ENCODE results near the gene OR2B3. TPM values are rescaled to one million over a fixed set of nuclear protein-coding genes. Genes with fewer than 3 reads are reported as not detected.
"Not testable (repeated sequence)": the region's sequence is repeated elsewhere in the genome, so short reads cannot be mapped to it uniquely, and the experiment has no call there.

Gene OR2B3, protein sequence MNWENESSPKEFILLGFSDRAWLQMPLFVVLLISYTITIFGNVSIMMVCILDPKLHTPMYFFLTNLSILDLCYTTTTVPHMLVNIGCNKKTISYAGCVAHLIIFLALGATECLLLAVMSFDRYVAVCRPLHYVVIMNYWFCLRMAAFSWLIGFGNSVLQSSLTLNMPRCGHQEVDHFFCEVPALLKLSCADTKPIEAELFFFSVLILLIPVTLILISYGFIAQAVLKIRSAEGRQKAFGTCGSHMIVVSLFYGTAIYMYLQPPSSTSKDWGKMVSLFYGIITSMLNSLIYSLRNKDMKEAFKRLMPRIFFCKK
- total RNA-seq, result not detected

DNA sequence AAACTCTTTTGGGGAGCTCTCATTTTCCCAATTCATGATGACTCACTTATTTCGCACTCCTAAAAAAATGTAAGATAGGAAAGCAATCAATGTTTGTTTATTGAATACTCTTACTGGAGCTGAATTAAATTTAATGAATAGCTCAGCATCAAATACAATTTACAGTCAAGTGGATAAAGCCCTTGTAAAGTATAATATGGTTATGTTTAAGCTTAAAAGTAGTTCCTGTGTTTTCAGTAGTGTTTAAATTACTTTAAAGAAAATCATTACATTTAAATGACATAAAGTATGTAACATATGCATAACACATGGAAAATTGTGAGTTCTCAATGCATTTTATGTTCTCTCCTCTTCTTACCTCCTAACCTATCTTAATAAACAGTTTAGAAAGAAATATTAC lies at the start of gene OR2B3:
Gene OR2B3, minus strand, starts transcription at position 101 of the 400 bp plus-strand sequence. Its CDS starts 65 bp downstream, at position 36.
- ChIA-PET CTCF (no interaction called here), POLR2A (no interaction called here)
- Mint-ChIP-seq H3K36me3 (ENCODE audit: low read depth) (no peaks in the 10 kb centered on the region), H3K9me3 (no peaks in the 10 kb centered on the region), H3K27ac (no peak within 1 kb of the TSS), H3K27me3 (peaks cover 21% of the 10 kb centered on the region), H3K4me3 (no peak within 1 kb of the TSS), H3K4me1 (no peaks in the 10 kb centered on the region)
- DNase-seq, result no peak

DNA sequence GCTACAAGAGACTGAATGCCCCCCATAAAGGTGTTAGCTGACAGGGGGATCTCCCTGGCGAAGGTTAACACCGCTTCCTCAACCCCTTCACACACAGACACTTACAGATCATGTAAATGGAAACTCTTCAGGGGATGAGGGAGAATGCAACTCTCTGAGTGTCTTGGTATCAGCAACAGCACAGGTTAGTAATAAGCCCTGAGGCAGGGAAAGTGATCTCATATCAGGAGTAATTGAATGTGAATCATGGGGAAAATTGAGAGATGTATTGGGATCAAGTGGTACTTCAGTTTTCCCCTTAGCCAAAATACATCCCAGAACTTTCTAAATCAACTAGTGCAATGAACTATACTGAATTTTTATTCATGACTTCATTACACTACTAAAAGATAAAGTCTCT lies 44.6 kb upstream of the OR2B3 start:
- no peak overlapping the region for H3K4me3 Mint-ChIP-seq
- no peaks in the 10 kb centered on the region for H3K4me1 Mint-ChIP-seq
- CTCF ChIA-PET, result no interaction called here
- H3K36me3 Mint-ChIP-seq (ENCODE audit: low read depth), result no peaks in the 10 kb centered on the region
- peaks cover 31% of the 10 kb centered on the region for H3K27me3 Mint-ChIP-seq
- no peak overlapping the region for H3K27ac Mint-ChIP-seq
- DNase-seq, result no peak
- POLR2A ChIA-PET, result no interaction called here
- no peaks in the 10 kb centered on the region for H3K9me3 Mint-ChIP-seq

DNA sequence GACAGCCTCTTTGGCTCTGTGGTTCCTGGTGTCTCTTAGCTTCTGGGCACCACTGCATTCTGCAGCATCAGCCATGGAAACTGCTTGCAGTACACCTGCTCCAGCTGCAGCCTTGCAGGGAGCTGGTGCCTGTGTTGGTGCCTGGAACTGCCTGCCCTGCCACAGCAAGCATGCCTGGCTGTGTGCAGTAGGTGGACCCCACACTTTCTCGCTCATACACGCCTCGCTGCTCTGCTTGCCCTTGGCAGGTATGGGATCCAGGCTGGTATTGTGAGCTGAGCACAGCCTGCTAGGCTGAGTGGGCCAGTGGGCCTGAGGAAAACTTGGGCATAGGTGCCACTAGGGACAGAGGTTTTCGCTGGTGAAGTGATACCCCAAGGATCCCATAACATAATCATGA lies 43.5 kb upstream of the OR2B3 start:
- POLR2A ChIA-PET, result no interaction called here
- Mint-ChIP-seq H3K4me1 (no peaks in the 10 kb centered on the region), H3K9me3 (no peaks in the 10 kb centered on the region), H3K36me3 (ENCODE audit: low read depth) (no peaks in the 10 kb centered on the region), H3K27me3 (peaks cover 34% of the 10 kb centered on the region), H3K27ac (no peak overlapping the region), H3K4me3 (no peak overlapping the region)
- CTCF ChIA-PET, result interaction anchor here (0.6 kb wide), 1 partner anchor 1912 kb away, joined by 4 read pairs; no protein-coding TSS in a partner anchor
- DNase-seq, result no peak

DNA sequence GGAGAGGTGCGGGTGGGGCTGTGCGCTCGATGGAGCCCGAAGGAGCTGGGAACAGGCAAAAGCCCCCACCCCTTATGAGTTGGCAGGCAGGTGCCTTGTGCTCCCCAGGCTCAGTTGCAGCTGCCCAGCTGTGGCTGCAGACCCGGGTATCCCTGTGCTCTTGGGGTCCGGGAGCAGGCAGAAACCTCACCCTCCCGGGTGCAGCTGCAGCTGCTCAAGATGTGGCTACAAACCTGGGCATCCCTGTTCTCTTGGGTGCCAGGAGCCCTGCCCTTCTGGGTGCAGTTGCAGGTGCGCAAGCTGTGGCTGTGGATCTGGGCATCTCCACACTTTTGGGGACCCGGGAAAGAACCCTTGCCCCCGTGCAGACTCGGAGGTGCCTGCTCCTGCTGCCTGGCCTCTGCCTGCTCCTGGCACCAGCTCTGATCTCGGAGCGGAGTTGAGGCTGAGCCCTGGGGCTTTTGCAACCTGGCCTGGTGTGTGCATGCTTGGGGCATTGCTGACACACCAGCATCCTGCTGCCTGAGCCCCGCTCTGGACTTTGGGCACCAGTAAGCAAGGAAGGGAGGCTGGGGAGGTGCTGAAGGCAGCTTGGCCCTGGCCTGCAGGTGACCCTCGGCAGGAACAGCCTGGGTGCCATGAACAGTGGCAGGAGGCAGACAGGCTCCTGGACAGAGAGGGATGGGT lies 42.4 kb upstream of the OR2B3 start:
- H3K9me3 Mint-ChIP-seq, result no peaks in the 10 kb centered on the region
- H3K27me3 Mint-ChIP-seq, result peaks cover 32% of the 10 kb centered on the region
- no peak overlapping the region for H3K27ac Mint-ChIP-seq
- H3K36me3 Mint-ChIP-seq (ENCODE audit: low read depth), result no peaks in the 10 kb centered on the region
- ChIA-PET CTCF (no interaction called here), POLR2A (interaction anchor here (0.6 kb wide), 1 partner anchor 281 kb away, joined by 3 read pairs; no protein-coding TSS in a partner anchor)
- no peaks in the 10 kb centered on the region for H3K4me1 Mint-ChIP-seq
- H3K4me3 Mint-ChIP-seq, result no peak overlapping the region
- no peak for DNase-seq

DNA sequence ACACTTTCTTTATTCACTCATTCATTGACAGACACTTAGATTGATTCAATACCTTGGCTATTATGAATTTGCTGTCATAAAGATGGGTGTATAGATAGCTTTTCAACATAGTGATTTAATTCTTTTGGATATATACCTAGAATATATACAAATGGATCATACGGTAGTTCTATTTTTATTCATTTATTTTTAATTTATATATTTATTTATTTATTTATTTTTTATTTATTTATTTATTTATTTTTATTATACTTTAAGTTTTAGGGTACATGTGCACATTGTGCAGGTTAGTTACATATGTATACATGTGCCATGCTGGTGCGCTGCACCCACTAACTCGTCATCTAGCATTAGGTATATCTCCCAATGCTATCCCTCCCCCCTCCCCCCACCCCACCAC lies 27.9 kb upstream of the OR2B3 start:
- POLR2A ChIA-PET; H3K4me3 Mint-ChIP-seq; DNase-seq; CTCF ChIA-PET; H3K27ac Mint-ChIP-seq; H3K9me3 Mint-ChIP-seq; H3K4me1 Mint-ChIP-seq; H3K36me3 Mint-ChIP-seq (ENCODE audit: low read depth): not testable (repeated sequence)
- peaks cover 17% of the 10 kb centered on the region for H3K27me3 Mint-ChIP-seq

DNA sequence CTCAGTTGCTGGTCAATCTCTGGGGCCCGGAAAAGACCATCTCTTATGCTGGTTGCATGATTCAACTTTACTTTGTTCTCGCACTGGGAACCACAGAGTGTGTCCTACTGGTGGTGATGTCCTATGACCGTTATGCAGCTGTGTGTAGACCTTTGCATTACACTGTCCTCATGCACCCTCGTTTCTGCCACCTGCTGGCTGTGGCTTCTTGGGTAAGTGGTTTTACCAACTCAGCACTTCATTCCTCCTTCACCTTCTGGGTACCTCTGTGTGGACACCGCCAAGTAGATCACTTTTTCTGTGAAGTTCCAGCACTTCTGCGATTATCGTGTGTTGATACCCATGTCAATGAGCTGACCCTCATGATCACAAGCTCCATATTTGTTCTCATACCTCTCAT lies 25.0 kb upstream of the OR2B3 start:
- Mint-ChIP-seq H3K4me1 (no peaks in the 10 kb centered on the region), H3K27me3 (peaks cover 35% of the 10 kb centered on the region), H3K36me3 (ENCODE audit: low read depth) (no peaks in the 10 kb centered on the region), H3K27ac (no peak overlapping the region), H3K9me3 (no peaks in the 10 kb centered on the region), H3K4me3 (no peak overlapping the region)
- ChIA-PET CTCF (no interaction called here), POLR2A (no interaction called here)
- no peak for DNase-seq

DNA sequence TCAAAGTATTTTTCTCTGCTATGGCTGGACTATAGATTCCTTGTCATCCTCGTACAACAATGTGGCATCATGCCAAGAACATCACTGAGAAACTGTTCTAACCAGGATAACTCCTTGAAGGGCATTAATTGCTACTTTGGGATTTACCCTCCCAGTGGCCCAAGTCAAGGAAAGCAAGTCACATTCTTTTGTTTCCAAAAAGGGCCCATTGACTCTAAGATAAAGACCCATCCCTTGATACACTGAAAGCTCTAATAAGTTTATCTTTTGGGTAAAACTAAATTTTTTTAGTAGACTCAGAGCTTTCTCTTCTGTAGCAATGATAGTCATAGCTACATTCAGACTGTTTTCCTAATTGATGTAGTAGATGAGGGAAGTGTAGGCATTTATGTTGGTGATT lies 20.6 kb upstream of the OR2B3 start, which contains the start of gene OR2J3:
Gene OR2J3, plus strand, starts transcription at position 301 of the 400 bp plus-strand sequence. CDS start 3,833 bp downstream, outside the sequence.
- Mint-ChIP-seq H3K9me3 (no peaks in the 10 kb centered on the region), H3K4me1 (no peaks in the 10 kb centered on the region), H3K36me3 (ENCODE audit: low read depth) (no peaks in the 10 kb centered on the region), H3K27me3 (peaks cover 46% of the 10 kb centered on the region), H3K4me3 (no peak within 1 kb of the TSS), H3K27ac (no peak within 1 kb of the TSS)
- POLR2A ChIA-PET, result no interaction called here
- CTCF ChIA-PET, result no interaction called here
- no peak for DNase-seq

DNA sequence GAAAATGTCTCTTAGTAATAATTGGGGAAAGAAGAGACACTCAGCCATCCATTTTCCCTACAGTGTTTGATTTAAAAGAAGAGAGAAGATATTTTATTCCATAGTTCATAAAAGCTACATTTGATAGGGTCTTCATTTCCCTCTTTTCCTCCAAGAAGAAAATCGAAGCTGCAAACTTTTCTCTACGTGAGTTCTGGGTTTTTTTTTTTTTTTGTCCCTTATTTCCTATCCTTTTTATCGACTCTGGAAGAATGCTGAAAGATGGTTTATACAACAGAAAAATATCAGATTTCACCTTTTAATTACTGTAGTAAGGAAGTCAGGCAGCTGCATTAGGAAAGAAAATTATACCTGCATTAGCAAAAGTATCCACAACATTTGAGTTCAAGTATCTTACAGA lies 12.1 kb upstream of the OR2B3 start, which contains the start of gene OR2J1:
Gene OR2J1, plus strand, starts transcription at position 301 of the 400 bp plus-strand sequence. CDS start 1,453 bp downstream, outside the sequence.
- Mint-ChIP-seq H3K27me3 (peaks cover 25% of the 10 kb centered on the region), H3K27ac (no peak within 1 kb of the TSS), H3K9me3 (no peaks in the 10 kb centered on the region), H3K4me3 (no peak within 1 kb of the TSS), H3K36me3 (ENCODE audit: low read depth) (no peaks in the 10 kb centered on the region), H3K4me1 (no peaks in the 10 kb centered on the region)
- CTCF ChIA-PET, result interaction anchor here (0.5 to 0.7 kb wide), 2 partner anchors 9 to 138 kb away, joined by 3 to 4 read pairs; no protein-coding TSS in a partner anchor
- no peak for DNase-seq
- POLR2A ChIA-PET, result no interaction called here

DNA sequence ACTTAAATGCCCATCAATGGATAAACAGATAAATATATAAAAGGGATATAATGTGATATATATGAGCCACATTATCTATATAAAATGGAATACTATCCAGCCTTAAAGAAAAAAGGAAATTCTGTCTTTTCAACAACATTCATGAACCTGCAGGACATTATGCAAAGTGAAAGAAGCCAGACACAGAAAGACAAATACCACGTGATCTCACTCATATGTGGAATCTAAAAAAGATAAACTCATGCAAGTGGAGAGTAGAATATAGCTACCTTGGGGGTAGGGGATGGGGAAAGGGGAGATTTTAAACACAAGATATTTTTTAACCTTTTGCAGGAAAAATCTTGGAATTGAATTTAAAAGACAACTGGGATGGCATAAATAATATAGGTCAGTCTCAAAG lies 10.7 kb upstream of the OR2B3 start:
- H3K4me1 Mint-ChIP-seq, result no peaks in the 10 kb centered on the region
- no peak overlapping the region for H3K4me3 Mint-ChIP-seq
- H3K36me3 Mint-ChIP-seq (ENCODE audit: low read depth), result no peaks in the 10 kb centered on the region
- no peaks in the 10 kb centered on the region for H3K9me3 Mint-ChIP-seq
- peaks cover 19% of the 10 kb centered on the region for H3K27me3 Mint-ChIP-seq
- ChIA-PET CTCF (no interaction called here), POLR2A (no interaction called here)
- H3K27ac Mint-ChIP-seq, result no peak overlapping the region
- no peak for DNase-seq

DNA sequence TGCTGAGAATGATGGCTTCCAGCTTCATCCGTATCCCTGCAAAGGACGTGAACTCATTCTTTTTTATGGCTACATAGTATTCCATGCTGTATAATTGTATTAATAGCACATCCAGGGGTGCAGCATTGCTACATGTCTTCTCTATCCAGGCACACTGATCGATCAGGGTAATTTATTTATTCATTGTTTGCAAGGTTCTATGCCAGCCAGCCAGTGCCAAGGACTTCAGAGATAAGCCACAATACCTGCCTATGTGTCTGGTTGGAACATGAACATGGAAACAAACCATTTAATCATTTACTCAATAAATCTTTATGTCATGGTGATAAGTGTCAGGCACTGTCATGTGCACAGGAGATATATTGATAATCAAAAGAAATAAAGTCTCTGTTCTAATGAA lies 5.8 kb upstream of the OR2B3 start:
- H3K27ac Mint-ChIP-seq, result no peak overlapping the region
- ChIA-PET POLR2A (no interaction called here), CTCF (no interaction called here)
- no peak for DNase-seq
- no peaks in the 10 kb centered on the region for H3K4me1 Mint-ChIP-seq
- no peaks in the 10 kb centered on the region for H3K36me3 Mint-ChIP-seq (ENCODE audit: low read depth)
- H3K4me3 Mint-ChIP-seq, result no peak overlapping the region
- H3K9me3 Mint-ChIP-seq, result no peaks in the 10 kb centered on the region
- peaks cover 17% of the 10 kb centered on the region for H3K27me3 Mint-ChIP-seq

DNA sequence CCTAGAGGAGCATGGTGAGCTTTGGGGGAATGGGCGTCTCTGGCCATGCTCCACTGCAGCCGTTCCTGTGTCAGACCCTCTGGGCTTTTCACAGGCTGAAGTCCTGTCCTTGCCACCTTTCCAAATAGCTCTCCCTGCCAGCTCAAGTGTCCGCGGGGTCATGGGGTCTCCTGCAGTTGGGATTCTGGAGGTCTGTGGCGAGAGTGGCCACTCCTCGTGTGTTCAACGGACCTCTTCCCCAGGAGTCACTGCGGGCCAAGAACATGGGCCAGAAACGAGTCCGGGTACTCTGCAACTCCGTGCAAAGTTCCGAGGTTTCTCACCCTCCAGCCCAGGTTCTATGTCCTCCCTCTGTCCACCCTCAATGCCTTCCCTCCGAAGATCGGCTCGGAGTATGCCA lies 4.7 kb downstream of the OR2B3 start:
- H3K27ac Mint-ChIP-seq, result no peak overlapping the region
- H3K9me3 Mint-ChIP-seq, result no peaks in the 10 kb centered on the region
- H3K36me3 Mint-ChIP-seq (ENCODE audit: low read depth), result no peaks in the 10 kb centered on the region
- H3K4me3 Mint-ChIP-seq, result no peak overlapping the region
- CTCF ChIA-PET, result no interaction called here
- POLR2A ChIA-PET, result no interaction called here
- no peaks in the 10 kb centered on the region for H3K4me1 Mint-ChIP-seq
- no peak for DNase-seq
- H3K27me3 Mint-ChIP-seq, result peaks cover 12% of the 10 kb centered on the region

DNA sequence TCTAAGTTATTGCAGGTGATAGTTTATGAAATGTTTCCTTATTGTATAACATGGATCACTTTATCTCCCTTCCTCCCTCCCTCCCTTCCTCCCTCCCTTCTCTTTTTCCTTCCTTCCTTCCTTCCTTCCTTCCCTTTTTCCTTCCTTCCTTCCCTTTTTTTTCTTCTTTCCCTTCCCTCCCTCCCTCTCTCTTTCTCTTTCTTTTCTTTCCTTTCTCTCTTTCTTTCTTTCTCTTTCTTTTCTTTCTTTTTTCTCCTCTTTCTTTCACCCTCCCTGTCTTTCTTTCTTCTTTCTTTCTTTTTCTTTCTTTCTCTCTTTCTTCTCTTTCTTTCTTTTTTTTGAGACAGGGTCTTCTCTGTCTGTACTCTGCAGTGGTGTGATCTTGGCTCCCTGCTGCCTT lies 5.8 kb downstream of the OR2B3 start:
- DNase-seq, result no peak
- no peaks in the 10 kb centered on the region for H3K4me1 Mint-ChIP-seq
- no peaks in the 10 kb centered on the region for H3K36me3 Mint-ChIP-seq (ENCODE audit: low read depth)
- ChIA-PET CTCF (no interaction called here), POLR2A (no interaction called here)
- no peak overlapping the region for H3K27ac Mint-ChIP-seq
- H3K9me3 Mint-ChIP-seq, result no peaks in the 10 kb centered on the region
- H3K4me3 Mint-ChIP-seq, result no peak overlapping the region
- peaks cover 5% of the 10 kb centered on the region for H3K27me3 Mint-ChIP-seq

DNA sequence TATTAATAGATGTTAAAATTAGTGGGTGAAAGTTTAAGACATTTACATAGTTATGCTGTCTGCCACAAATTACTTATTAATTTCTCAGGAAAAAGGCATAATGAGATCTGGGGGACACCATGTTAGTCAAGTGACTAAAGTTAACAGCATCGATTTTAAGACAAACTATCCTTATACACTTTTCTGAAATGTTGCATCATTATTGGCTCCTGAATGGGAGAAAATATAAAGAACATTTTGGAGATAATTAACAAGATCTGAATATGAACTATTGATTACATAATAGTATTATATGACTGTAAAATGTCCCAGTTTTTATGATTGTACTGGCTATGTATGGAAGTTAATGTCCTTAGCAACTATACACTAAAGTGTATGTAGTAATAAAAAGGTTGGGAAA lies 7.9 kb downstream of the OR2B3 start:
- no peak overlapping the region for H3K27ac Mint-ChIP-seq
- no peaks in the 10 kb centered on the region for H3K4me1 Mint-ChIP-seq
- POLR2A ChIA-PET, result no interaction called here
- CTCF ChIA-PET, result no interaction called here
- DNase-seq, result no peak
- peaks cover 8% of the 10 kb centered on the region for H3K27me3 Mint-ChIP-seq
- no peak overlapping the region for H3K4me3 Mint-ChIP-seq
- H3K9me3 Mint-ChIP-seq, result no peaks in the 10 kb centered on the region
- H3K36me3 Mint-ChIP-seq (ENCODE audit: low read depth), result no peaks in the 10 kb centered on the region

All from activated CD4-positive, alpha-beta T cell treated with anti-CD3 and anti-CD28 coated beads, Interleukin-2, amount 10 ng/mL, durations not matched to agents 7 days and 5 days (primary cell).